ENCODE measurements around the gene SLC16A14.

Gene SLC16A14

GRCh38 chr2:230050136-230050535 is 18.6 kb downstream of the SLC16A14 start:
- CTCF ChIA-PET: interaction anchor here (0.6 to 1.9 kb wide), 3 partner anchors 9 to 147 kb away, joined by 3 to 13 read pairs (median 3); no protein-coding TSS in a partner anchor
- Histone ChIP-seq H3K36me3 (ENCODE audit: control insufficient read depth in 2 of 2, insufficient read depth in 1 of 2, low read length in 2 of 2) (peaks cover 0 to 32% of the 10 kb centered on the region in 2 experiments; a peak in 2 of 3 replicates), H3K4me1 (ENCODE audit: control insufficient read depth, insufficient read depth, low read length) (no peaks in the 10 kb centered on the region), H3K27ac (ENCODE audit: extremely low read depth, low read depth, low read length) (no peak overlapping the region), H3K4me3 (ENCODE audit: low read depth, low read length) (no peak overlapping the region), H3K9me3 (ENCODE audit: control insufficient read depth, insufficient read depth, low read depth, low read length) (no peaks in the 10 kb centered on the region)
- TF ChIP-seq ZNF560 (tag by site-specific recombination; IDR thresholded peaks at IDR 0.05; ENCODE audit: borderline replicate concordance) (no peak), ZBTB17 (tag by site-specific recombination; IDR thresholded peaks at IDR 0.05) (no peak), ZNF664 (tag by site-specific recombination; IDR thresholded peaks at IDR 0.05) (no peak), WT1 (tag by site-specific recombination; IDR thresholded peaks at IDR 0.05) (no peak), ZNF639 (tag by site-specific recombination; IDR thresholded peaks at IDR 0.05) (no peak), ZNF792 (tag by site-specific recombination; IDR thresholded peaks at IDR 0.05) (no peak), ZNF521 (tag by site-specific recombination; IDR thresholded peaks at IDR 0.05) (no peak), ZBTB11 (tag by site-specific recombination; conservative IDR thresholded peaks at IDR 0.05; ENCODE audit: low read depth) (no peak), ZNF585B (tag by site-specific recombination; IDR thresholded peaks at IDR 0.05) (no peak), ZSCAN16 (tag by site-specific recombination; IDR thresholded peaks at IDR 0.05) (no peak), ZNF530 (tag by site-specific recombination; IDR thresholded peaks at IDR 0.05; ENCODE audit: low read depth) (no peak), ZNF580 (tag by site-specific recombination; IDR thresholded peaks at IDR 0.05) (no peak), SCRT1 (tag by site-specific recombination; IDR thresholded peaks at IDR 0.05; ENCODE audit: borderline replicate concordance) (no peak), ZNF24 (tag by site-specific recombination; IDR thresholded peaks at IDR 0.05) (no peak), IKZF3 (tag by site-specific recombination; IDR thresholded peaks at IDR 0.05) (no peak), ZBTB1 (tag by site-specific recombination; IDR thresholded peaks at IDR 0.05) (no peak), ZFHX2 (tag by site-specific recombination; conservative IDR thresholded peaks at IDR 0.05) (no peak), PATZ1 (tag by site-specific recombination; IDR thresholded peaks at IDR 0.05) (no peak), PRDM2 (tag by site-specific recombination; IDR thresholded peaks at IDR 0.05; ENCODE audit: borderline replicate concordance) (no peak), ZFP41 (tag by site-specific recombination; IDR thresholded peaks at IDR 0.05; ENCODE audit: borderline replicate concordance) (no peak)
- POLR2A ChIA-PET: no interaction called here

Data from HEK293 (cell line).